Liver (tissue), 3 donors: ENCODE results near the gene JADE3.

Experiments
- FOXA1 ChIP-seq: IDR thresholded peaks from 2 replicates; pipeline ENCODE4 v1.6.1; 2016; ENCODE audit warnings: antibody characterized with exemption
- SP1 ChIP-seq: IDR thresholded peaks from 2 replicates; pipeline ENCODE4 v1.6.1; 2018; ENCODE audit warnings: antibody characterized with exemption, mild to moderate bottlenecking
- YY1 ChIP-seq: IDR thresholded peaks from 2 replicates; pipeline ENCODE4 v1.6.1; 2016; ENCODE audit warnings: antibody characterized with exemption, mild to moderate bottlenecking
- TF ChIP-seq, protein P1 (sequence below): fragments of 150-350 bp; IDR thresholded peaks from 2 replicates; pipeline ENCODE4 v1.5.1; 2017; ENCODE audit warnings: improper control_type of control experiment, low read depth, low read length; ENCODE audit not compliant: missing input control
- TF ChIP-seq, protein P2 (sequence below): IDR thresholded peaks from 2 replicates; pipeline ENCODE4 v1.6.1; 2016; ENCODE audit warnings: antibody characterized with exemption, mild to moderate bottlenecking
- donor health status: healthy.
- donor health status: healthy.

DNA sequence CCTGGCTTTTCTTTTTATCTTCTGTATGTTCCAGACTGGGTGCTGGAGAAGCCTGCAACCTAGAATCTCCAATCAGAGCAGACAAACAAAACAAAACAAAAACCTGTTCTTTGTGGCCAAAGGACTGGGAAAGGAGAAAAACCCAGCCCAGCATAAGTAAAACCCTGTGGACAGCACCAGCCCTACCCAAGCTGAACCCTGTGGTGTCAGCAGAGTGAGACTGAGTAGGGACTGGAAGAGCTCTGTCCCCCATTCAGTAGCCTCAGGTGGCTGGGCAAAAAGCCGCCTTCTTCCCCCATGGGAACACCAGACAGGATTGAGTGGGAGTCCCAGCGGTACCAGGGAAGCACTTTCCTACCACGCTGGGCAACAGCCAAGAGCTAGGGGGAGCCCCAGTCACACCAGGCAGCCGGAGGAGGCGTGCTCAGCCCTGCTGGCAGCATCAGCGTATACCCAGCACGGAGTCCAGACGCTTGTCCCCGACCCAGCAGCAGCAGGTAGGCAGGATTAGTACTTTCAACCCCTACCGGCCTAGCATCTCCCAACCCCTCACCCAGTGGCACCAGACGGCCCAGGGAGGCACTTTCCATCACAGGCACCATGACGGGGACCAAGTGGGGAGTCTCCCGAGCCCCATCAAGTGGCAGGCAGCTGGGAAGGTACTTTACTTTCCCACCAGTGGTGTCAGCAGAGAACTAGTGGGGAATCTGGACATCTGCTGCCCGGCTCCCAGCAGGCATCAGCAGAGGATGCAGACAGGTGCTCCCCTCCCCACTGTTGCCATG, 8.6 kb upstream of the JADE3 start:
- TF ChIP-seq SP1 = peak; percentile 4
- TF ChIP-seq YY1 = no peak
- TF ChIP-seq, protein P1, sequence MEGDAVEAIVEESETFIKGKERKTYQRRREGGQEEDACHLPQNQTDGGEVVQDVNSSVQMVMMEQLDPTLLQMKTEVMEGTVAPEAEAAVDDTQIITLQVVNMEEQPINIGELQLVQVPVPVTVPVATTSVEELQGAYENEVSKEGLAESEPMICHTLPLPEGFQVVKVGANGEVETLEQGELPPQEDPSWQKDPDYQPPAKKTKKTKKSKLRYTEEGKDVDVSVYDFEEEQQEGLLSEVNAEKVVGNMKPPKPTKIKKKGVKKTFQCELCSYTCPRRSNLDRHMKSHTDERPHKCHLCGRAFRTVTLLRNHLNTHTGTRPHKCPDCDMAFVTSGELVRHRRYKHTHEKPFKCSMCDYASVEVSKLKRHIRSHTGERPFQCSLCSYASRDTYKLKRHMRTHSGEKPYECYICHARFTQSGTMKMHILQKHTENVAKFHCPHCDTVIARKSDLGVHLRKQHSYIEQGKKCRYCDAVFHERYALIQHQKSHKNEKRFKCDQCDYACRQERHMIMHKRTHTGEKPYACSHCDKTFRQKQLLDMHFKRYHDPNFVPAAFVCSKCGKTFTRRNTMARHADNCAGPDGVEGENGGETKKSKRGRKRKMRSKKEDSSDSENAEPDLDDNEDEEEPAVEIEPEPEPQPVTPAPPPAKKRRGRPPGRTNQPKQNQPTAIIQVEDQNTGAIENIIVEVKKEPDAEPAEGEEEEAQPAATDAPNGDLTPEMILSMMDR = peak; percentile 47
- no peak for TF ChIP-seq FOXA1
- TF ChIP-seq, protein P2, sequence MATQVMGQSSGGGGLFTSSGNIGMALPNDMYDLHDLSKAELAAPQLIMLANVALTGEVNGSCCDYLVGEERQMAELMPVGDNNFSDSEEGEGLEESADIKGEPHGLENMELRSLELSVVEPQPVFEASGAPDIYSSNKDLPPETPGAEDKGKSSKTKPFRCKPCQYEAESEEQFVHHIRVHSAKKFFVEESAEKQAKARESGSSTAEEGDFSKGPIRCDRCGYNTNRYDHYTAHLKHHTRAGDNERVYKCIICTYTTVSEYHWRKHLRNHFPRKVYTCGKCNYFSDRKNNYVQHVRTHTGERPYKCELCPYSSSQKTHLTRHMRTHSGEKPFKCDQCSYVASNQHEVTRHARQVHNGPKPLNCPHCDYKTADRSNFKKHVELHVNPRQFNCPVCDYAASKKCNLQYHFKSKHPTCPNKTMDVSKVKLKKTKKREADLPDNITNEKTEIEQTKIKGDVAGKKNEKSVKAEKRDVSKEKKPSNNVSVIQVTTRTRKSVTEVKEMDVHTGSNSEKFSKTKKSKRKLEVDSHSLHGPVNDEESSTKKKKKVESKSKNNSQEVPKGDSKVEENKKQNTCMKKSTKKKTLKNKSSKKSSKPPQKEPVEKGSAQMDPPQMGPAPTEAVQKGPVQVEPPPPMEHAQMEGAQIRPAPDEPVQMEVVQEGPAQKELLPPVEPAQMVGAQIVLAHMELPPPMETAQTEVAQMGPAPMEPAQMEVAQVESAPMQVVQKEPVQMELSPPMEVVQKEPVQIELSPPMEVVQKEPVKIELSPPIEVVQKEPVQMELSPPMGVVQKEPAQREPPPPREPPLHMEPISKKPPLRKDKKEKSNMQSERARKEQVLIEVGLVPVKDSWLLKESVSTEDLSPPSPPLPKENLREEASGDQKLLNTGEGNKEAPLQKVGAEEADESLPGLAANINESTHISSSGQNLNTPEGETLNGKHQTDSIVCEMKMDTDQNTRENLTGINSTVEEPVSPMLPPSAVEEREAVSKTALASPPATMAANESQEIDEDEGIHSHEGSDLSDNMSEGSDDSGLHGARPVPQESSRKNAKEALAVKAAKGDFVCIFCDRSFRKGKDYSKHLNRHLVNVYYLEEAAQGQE = no peak
